Caki2 (cell line): Measurements from ENCODE around the gene TNN. TPM values are rescaled to one million over a fixed set of nuclear protein-coding genes. Genes with fewer than 3 reads are reported as not detected.

ENCODE experiments used
- DNase-seq: peaks from one replicate; pipeline ENCODE4 v3.0.0-alpha.2; 2015; ENCODE audit warnings: low read depth
- in situ Hi-C: cut with HindIII; loops from 2 replicates; pipeline ENCODE4 v1.10.0; 2016; ENCODE audit warnings: low sequenced_read_pairs, low pct_unique_long_range_greater_than_20kb, mixed read lengths
- total RNA-seq: library from RNA; depleted of rRNA; stranded (reverse); fragments of >200 nt; shearing (Covaris generic); gene quantifications from 2 replicates; pipeline ENCODE4 v1.2.3, GENCODE V29; 2014; ENCODE audit warnings: low replicate concordance

TNN gene
- total RNA-seq, 1 experiment from 2014 or later, result 0.07 TPM

GRCh38 chr1:175158170-175158591 is 90.5 kb downstream of the TNN start:
- no peak for DNase-seq

GRCh38 chr1:175162955-175163354 is 95.3 kb downstream of the TNN start:
- in situ Hi-C loops, result no loop called here
- DNase-seq, result no peak

More at GRCh38 chr1:175158170-175158591, 90.5 kb downstream of the TNN start:
- in situ Hi-C loops, result no loop called here

- no peak for DNase-seq
- in situ Hi-C loops, result no loop called here
Measured at GRCh38 chr1:175163702-175164101, 96.1 kb downstream of the TNN start.

- in situ Hi-C loops, result no loop called here
- DNase-seq, result no peak
Measured at GRCh38 chr1:175164751-175165150, 97.1 kb downstream of the TNN start.

- DNase-seq, result no peak
- in situ Hi-C loops, result no loop called here
Measured at GRCh38 chr1:175166746-175167145, 99.1 kb downstream of the TNN start.

GRCh38 chr1:175167861-175168260 is 100.2 kb downstream of the TNN start:
- in situ Hi-C loops, result no loop called here
- no peak for DNase-seq

GRCh38 chr1:175168782-175169181 is 101.1 kb downstream of the TNN start:
- no peak for DNase-seq
- in situ Hi-C loops, result no loop called here

- no peak for DNase-seq
Measured at GRCh38 chr1:175169286-175170018, 101.8 kb downstream of the TNN start.

GRCh38 chr1:175171036-175171913 is 103.6 kb downstream of the TNN start:
- in situ Hi-C loops, result no loop called here
- no peak for DNase-seq

More at GRCh38 chr1:175169286-175170018, 101.8 kb downstream of the TNN start:
- in situ Hi-C loops, result no loop called here

GRCh38 chr1:175172503-175172902 is 104.9 kb downstream of the TNN start:
- no peak for DNase-seq
- in situ Hi-C loops, result no loop called here

- in situ Hi-C loops, result no loop called here
- DNase-seq, result no peak
Measured at GRCh38 chr1:175173531-175173930, 105.9 kb downstream of the TNN start.

GRCh38 chr1:175174309-175175102 is 106.9 kb downstream of the TNN start:
- in situ Hi-C loops, result no loop called here
- no peak for DNase-seq

- in situ Hi-C loops, result no loop called here
- no peak for DNase-seq
Measured at GRCh38 chr1:175176246-175176645, 108.6 kb downstream of the TNN start.

- no peak for DNase-seq
- in situ Hi-C loops, result no loop called here
Measured at GRCh38 chr1:175178056-175178455, 110.4 kb downstream of the TNN start.

GRCh38 chr1:175178456-175178855 is 110.8 kb downstream of the TNN start:
- in situ Hi-C loops, result no loop called here
- DNase-seq, result no peak

- DNase-seq, result no peak
- in situ Hi-C loops, result no loop called here
Measured at GRCh38 chr1:175179837-175180590, 112.4 kb downstream of the TNN start.

- in situ Hi-C loops, result no loop called here
- DNase-seq, result no peak
Measured at GRCh38 chr1:175182201-175182746, 114.6 kb downstream of the TNN start.

- DNase-seq, result no peak
- in situ Hi-C loops, result no loop called here
Measured at GRCh38 chr1:175183586-175183985, 116.0 kb downstream of the TNN start.
